WTC11 (cell line): ENCODE measurements around the gene GANAB.

Experiments
- CBFB ChIP-seq: sonication (generic); formaldehyde crosslinking; IDR thresholded peaks from 2 replicates; pipeline ENCODE4 v1.8.1; 2022; ENCODE audit warnings: mild to moderate bottlenecking, low read depth, missing genetic modification reagents
- CREB1 ChIP-seq: sonication (generic); formaldehyde crosslinking; IDR thresholded peaks from 2 replicates; pipeline ENCODE4 v1.8.0; 2023; ENCODE audit warnings: mild to moderate bottlenecking, missing genetic modification reagents
- ETV6 ChIP-seq: sonication (generic); formaldehyde crosslinking; IDR thresholded peaks from 2 replicates; pipeline ENCODE4 v1.8.1; 2022; ENCODE audit warnings: mild to moderate bottlenecking, missing genetic modification reagents
- MYBL2 ChIP-seq: sonication (generic); formaldehyde crosslinking; IDR thresholded peaks from 2 replicates; pipeline ENCODE4 v1.8.1; 2023; ENCODE audit warnings: mild to moderate bottlenecking, moderate library complexity, missing genetic modification reagents
- TEAD4 ChIP-seq: sonication (generic); formaldehyde crosslinking; IDR thresholded peaks from 2 replicates; pipeline ENCODE4 v1.8.0; 2022; ENCODE audit warnings: mild to moderate bottlenecking, missing genetic modification reagents
- TF ChIP-seq, protein P1 (sequence below): fragments of 250-450 bp; sonication (Bioruptor Pico); IDR thresholded peaks from 2 replicates; pipeline ENCODE4 v1.9.0; 2021; ENCODE audit warnings: mild to moderate bottlenecking, borderline replicate concordance
- TF ChIP-seq, protein P2 (sequence below): sonication (generic); formaldehyde crosslinking; IDR thresholded peaks from 2 replicates; pipeline ENCODE4 v1.8.1; 2022; ENCODE audit warnings: low read depth, missing genetic modification reagents, borderline replicate concordance
- TF ChIP-seq, protein P3 (sequence below): fragments of 200-600 bp; IDR thresholded peaks from 2 replicates; pipeline ENCODE4 v1.8.0; 2022; ENCODE audit warnings: antibody characterized with exemption
- TF ChIP-seq, protein P4 (sequence below): fragments of 250-450 bp; sonication (Bioruptor Pico); IDR thresholded peaks from 2 replicates; pipeline ENCODE4 v1.9.0; 2021; ENCODE audit warnings: moderate library complexity, mild to moderate bottlenecking, inconsistent platforms, borderline replicate concordance

DNA sequence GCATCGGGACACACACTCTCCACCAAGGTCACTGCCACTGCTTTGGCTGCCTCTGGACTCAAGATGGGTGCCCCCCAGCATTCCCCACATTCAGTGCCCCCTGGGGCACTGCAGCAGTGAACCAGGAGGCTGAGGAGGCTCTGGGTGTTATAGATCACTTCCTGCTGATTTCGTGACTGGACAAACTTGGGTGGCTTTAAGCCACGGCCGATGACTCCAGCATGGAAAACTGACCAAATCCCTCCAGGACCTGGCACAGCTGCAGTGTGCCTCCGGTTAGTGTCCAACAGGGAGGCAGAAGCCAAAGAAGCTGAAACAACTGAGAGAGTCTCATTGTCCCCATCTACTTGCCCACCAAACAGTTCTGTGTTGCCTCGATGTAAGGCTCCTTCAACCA, 1.2 kb upstream of the GANAB start:
- TF ChIP-seq, protein P1, sequence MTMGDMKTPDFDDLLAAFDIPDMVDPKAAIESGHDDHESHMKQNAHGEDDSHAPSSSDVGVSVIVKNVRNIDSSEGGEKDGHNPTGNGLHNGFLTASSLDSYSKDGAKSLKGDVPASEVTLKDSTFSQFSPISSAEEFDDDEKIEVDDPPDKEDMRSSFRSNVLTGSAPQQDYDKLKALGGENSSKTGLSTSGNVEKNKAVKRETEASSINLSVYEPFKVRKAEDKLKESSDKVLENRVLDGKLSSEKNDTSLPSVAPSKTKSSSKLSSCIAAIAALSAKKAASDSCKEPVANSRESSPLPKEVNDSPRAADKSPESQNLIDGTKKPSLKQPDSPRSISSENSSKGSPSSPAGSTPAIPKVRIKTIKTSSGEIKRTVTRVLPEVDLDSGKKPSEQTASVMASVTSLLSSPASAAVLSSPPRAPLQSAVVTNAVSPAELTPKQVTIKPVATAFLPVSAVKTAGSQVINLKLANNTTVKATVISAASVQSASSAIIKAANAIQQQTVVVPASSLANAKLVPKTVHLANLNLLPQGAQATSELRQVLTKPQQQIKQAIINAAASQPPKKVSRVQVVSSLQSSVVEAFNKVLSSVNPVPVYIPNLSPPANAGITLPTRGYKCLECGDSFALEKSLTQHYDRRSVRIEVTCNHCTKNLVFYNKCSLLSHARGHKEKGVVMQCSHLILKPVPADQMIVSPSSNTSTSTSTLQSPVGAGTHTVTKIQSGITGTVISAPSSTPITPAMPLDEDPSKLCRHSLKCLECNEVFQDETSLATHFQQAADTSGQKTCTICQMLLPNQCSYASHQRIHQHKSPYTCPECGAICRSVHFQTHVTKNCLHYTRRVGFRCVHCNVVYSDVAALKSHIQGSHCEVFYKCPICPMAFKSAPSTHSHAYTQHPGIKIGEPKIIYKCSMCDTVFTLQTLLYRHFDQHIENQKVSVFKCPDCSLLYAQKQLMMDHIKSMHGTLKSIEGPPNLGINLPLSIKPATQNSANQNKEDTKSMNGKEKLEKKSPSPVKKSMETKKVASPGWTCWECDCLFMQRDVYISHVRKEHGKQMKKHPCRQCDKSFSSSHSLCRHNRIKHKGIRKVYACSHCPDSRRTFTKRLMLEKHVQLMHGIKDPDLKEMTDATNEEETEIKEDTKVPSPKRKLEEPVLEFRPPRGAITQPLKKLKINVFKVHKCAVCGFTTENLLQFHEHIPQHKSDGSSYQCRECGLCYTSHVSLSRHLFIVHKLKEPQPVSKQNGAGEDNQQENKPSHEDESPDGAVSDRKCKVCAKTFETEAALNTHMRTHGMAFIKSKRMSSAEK (CRISPR knock-in tag), result no peak
- TF ChIP-seq, protein P2, sequence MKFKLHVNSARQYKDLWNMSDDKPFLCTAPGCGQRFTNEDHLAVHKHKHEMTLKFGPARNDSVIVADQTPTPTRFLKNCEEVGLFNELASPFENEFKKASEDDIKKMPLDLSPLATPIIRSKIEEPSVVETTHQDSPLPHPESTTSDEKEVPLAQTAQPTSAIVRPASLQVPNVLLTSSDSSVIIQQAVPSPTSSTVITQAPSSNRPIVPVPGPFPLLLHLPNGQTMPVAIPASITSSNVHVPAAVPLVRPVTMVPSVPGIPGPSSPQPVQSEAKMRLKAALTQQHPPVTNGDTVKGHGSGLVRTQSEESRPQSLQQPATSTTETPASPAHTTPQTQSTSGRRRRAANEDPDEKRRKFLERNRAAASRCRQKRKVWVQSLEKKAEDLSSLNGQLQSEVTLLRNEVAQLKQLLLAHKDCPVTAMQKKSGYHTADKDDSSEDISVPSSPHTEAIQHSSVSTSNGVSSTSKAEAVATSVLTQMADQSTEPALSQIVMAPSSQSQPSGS (CRISPR knock-in tag), result no peak
- TF ChIP-seq, protein P3, sequence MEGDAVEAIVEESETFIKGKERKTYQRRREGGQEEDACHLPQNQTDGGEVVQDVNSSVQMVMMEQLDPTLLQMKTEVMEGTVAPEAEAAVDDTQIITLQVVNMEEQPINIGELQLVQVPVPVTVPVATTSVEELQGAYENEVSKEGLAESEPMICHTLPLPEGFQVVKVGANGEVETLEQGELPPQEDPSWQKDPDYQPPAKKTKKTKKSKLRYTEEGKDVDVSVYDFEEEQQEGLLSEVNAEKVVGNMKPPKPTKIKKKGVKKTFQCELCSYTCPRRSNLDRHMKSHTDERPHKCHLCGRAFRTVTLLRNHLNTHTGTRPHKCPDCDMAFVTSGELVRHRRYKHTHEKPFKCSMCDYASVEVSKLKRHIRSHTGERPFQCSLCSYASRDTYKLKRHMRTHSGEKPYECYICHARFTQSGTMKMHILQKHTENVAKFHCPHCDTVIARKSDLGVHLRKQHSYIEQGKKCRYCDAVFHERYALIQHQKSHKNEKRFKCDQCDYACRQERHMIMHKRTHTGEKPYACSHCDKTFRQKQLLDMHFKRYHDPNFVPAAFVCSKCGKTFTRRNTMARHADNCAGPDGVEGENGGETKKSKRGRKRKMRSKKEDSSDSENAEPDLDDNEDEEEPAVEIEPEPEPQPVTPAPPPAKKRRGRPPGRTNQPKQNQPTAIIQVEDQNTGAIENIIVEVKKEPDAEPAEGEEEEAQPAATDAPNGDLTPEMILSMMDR, result no peak
- TF ChIP-seq CREB1 (CRISPR knock-in tag) (no peak), TEAD4 (CRISPR knock-in tag) (no peak), ETV6 (CRISPR knock-in tag) (no peak), MYBL2 (CRISPR knock-in tag) (no peak), CBFB (CRISPR knock-in tag) (no peak)
- TF ChIP-seq, protein P4, sequence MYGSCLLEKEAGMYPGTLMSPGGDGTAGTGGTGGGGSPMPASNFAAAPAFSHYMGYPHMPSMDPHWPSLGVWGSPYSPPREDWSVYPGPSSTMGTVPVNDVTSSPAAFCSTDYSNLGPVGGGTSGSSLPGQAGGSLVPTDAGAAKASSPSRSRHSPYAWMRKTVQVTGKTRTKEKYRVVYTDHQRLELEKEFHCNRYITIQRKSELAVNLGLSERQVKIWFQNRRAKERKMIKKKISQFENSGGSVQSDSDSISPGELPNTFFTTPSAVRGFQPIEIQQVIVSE (CRISPR knock-in tag), result no peak
